PFSK-1 (cell line): Measurements from ENCODE around the gene NOP53.

Source experiments
- FOXP2 ChIP-seq: optimal IDR thresholded peaks from 2 replicates; pipeline ENCODE3; 2011; ENCODE audit warnings: borderline replicate concordance, control low read depth, inconsistent platforms; ENCODE audit not compliant: insufficient read depth; ENCODE audit errors: extremely low read length, extremely low read depth
- POLR2AphosphoS5 ChIP-seq: IDR thresholded peaks from 2 replicates; pipeline ENCODE4 v1.6.1; 2012; ENCODE audit warnings: low read depth, mild to moderate bottlenecking, control low read depth, low read length, moderate library complexity
- SIN3A ChIP-seq: IDR thresholded peaks from 2 replicates; pipeline ENCODE4 v1.6.1; 2012; ENCODE audit warnings: mild to moderate bottlenecking, low read length, moderate library complexity, borderline replicate concordance; ENCODE audit not compliant: insufficient read depth
- TAF1 ChIP-seq: IDR thresholded peaks from 2 replicates; pipeline ENCODE4 v1.6.1; 2012; ENCODE audit warnings: low read length, control low read depth, borderline replicate concordance; ENCODE audit not compliant: insufficient read depth
- TF ChIP-seq, protein P1 (sequence below), 2 experiments: IDR thresholded peaks; 2 replicates each; pipeline versions ENCODE4 v1.6.1 to v1.8.0; 2011 to 2012; ENCODE audit warnings: low read depth in 2 of 2, low read length in 2 of 2, control low read depth in 1 of 2, inconsistent platforms in 1 of 2, mild to moderate bottlenecking in 1 of 2, moderate library complexity in 1 of 2; ENCODE audit not compliant: insufficient read depth in 1 of 2

Gene NOP53

GRCh38 chr19:47754206-47755064 lies 9.1 kb downstream of the NOP53 start:
- TF ChIP-seq TAF1 (no peak), FOXP2 (no peak), SIN3A (no peak), POLR2AphosphoS5 (no peak)
- TF ChIP-seq, protein P1, sequence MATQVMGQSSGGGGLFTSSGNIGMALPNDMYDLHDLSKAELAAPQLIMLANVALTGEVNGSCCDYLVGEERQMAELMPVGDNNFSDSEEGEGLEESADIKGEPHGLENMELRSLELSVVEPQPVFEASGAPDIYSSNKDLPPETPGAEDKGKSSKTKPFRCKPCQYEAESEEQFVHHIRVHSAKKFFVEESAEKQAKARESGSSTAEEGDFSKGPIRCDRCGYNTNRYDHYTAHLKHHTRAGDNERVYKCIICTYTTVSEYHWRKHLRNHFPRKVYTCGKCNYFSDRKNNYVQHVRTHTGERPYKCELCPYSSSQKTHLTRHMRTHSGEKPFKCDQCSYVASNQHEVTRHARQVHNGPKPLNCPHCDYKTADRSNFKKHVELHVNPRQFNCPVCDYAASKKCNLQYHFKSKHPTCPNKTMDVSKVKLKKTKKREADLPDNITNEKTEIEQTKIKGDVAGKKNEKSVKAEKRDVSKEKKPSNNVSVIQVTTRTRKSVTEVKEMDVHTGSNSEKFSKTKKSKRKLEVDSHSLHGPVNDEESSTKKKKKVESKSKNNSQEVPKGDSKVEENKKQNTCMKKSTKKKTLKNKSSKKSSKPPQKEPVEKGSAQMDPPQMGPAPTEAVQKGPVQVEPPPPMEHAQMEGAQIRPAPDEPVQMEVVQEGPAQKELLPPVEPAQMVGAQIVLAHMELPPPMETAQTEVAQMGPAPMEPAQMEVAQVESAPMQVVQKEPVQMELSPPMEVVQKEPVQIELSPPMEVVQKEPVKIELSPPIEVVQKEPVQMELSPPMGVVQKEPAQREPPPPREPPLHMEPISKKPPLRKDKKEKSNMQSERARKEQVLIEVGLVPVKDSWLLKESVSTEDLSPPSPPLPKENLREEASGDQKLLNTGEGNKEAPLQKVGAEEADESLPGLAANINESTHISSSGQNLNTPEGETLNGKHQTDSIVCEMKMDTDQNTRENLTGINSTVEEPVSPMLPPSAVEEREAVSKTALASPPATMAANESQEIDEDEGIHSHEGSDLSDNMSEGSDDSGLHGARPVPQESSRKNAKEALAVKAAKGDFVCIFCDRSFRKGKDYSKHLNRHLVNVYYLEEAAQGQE (IDR thresholded peaks at IDR 0.05; ENCODE audit: insufficient read depth in 1 of 2, low read depth in 2 of 2, low read length in 2 of 2) = no peak

DNA sequence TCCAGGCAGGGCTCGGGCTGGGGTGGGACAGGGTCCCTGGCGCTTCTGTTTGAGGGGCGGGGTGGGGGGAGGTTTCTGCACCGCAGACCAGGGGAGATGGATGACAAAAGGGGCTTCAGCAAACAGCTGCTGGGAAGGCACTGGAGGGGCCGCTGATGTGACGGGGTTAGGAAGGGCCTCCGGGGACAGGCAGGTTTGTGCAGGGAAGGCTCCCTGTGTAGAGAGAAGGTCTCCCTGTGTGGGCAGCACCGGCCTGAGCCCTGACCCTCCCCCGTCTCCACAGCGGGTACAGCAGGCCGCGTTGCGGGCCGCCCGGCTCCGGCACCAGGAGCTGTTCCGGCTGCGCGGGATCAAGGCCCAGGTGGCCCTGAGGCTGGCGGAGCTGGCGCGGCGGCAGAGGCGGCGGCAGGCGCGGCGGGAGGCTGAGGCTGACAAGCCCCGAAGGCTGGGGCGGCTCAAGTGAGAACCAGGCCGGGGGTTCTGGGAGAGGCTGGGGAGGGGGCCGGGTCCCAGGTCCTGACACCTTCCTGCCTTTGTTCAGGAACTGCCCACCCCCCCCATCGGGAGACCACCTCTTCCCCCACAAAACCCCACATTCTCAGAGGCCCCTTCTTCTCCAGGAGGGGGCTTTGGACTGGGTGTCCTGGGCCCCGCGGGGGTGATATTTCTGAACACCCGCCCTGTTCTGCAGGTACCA lies 9.9 kb downstream of the NOP53 start:
- TF ChIP-seq TAF1 = no peak
- TF ChIP-seq FOXP2 = no peak
- TF ChIP-seq, protein P1 (IDR thresholded peaks at IDR 0.05; ENCODE audit: insufficient read depth in 1 of 2, low read depth in 2 of 2, low read length in 2 of 2) = no peak
- no peak for TF ChIP-seq POLR2AphosphoS5
- TF ChIP-seq SIN3A = no peak

DNA sequence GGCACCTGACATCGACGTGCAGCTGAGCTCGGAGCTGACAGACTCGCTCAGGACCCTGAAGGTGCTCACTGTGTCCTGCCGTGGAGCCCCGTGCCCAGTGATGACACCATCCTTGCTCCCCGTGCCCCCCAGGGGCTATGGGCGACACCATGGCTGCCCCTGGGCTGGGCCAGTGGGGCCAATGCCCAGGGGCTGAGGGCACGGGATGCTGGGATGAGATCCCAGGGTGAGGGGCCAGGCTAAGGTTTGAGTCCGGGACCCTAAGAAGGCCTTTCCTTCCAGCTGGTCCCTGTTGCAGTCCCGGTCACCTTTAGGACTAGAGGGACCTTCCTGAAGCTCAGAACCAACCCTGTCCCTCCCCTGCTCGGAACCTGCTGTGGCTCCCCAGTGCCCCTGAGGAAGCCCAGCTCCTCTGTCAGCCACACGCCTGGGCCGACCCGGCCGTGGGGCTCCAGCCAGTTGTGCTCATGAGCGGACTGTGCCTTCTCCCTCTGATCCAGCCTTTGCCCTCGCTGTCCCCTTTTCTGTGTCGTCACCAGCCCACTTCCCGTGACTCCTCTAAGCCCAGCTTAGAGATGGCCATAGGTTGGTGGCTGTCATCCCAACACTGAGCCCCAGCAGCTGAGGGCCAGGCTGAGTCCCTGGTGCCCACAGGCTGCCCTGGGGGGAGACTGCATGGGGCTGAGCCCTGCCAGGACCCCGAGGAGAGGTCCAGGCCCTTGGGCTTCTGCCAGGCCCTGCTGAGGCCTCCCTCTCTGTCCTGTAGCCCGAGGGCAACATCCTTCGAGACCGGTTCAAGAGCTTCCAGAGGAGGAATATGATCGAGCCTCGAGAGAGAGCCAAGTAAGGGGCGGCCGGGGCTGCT lies 10.6 kb downstream of the NOP53 start:
- TF ChIP-seq TAF1 = no peak
- TF ChIP-seq SIN3A = no peak
- TF ChIP-seq POLR2AphosphoS5 = no peak
- no peak for TF ChIP-seq FOXP2
- TF ChIP-seq, protein P1 (IDR thresholded peaks at IDR 0.05; ENCODE audit: insufficient read depth in 1 of 2, low read depth in 2 of 2, low read length in 2 of 2) = no peak

DNA sequence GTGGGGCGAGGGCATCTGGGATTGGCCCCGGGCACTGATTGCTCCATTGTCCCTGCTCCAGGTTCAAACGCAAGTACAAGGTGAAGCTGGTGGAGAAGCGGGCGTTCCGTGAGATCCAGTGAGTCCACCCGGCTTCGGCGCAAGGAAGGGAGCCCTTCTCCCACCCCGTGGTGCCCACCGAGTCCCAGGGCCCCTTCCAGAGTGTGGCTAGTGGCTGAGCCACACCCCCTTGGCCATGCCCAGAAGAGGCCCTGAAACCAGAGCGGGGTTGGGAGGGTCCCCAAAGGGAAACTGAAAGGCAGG lies 11.2 kb downstream of the NOP53 start:
- TF ChIP-seq SIN3A (no peak), TAF1 (no peak), POLR2AphosphoS5 (no peak), FOXP2 (no peak)
- TF ChIP-seq, protein P1 (IDR thresholded peaks at IDR 0.05; ENCODE audit: insufficient read depth in 1 of 2, low read depth in 2 of 2, low read length in 2 of 2) = no peak
